Astrocyte of the spinal cord (primary cell): Measurements from ENCODE around the gene HPCAL1.

Source experiments
- DNase-seq: peaks from one replicate; pipeline ENCODE4 v3.0.0; 2011; ENCODE audit warnings: low read depth, low spot score
- H3K4me3 ChIP-seq: 2 replicates; pipeline ENCODE4 v1.5.1; 2011; ENCODE audit warnings: low read depth, mild to moderate bottlenecking, low read length, moderate library complexity
- in situ Hi-C: cut with HindIII; loops from 2 replicates; pipeline ENCODE4 v1.10.0; 2017; ENCODE audit warnings: low sequenced_read_pairs
- TF ChIP-seq, protein P1 (sequence below): IDR thresholded peaks from 2 replicates; pipeline ENCODE4 v1.5.1; 2012; ENCODE audit warnings: low read depth, mild to moderate bottlenecking, low read length, inconsistent platforms

HPCAL1 gene

GRCh38 chr2:10395893-10396292, 93.2 kb downstream of the HPCAL1 start:
- TF ChIP-seq, protein P1, sequence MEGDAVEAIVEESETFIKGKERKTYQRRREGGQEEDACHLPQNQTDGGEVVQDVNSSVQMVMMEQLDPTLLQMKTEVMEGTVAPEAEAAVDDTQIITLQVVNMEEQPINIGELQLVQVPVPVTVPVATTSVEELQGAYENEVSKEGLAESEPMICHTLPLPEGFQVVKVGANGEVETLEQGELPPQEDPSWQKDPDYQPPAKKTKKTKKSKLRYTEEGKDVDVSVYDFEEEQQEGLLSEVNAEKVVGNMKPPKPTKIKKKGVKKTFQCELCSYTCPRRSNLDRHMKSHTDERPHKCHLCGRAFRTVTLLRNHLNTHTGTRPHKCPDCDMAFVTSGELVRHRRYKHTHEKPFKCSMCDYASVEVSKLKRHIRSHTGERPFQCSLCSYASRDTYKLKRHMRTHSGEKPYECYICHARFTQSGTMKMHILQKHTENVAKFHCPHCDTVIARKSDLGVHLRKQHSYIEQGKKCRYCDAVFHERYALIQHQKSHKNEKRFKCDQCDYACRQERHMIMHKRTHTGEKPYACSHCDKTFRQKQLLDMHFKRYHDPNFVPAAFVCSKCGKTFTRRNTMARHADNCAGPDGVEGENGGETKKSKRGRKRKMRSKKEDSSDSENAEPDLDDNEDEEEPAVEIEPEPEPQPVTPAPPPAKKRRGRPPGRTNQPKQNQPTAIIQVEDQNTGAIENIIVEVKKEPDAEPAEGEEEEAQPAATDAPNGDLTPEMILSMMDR = no peak
- DNase-seq = no peak
- in situ Hi-C loops = no loop called here
- no peak overlapping the region for H3K4me3 ChIP-seq

GRCh38 chr2:10396464-10396863, 93.8 kb downstream of the HPCAL1 start:
- TF ChIP-seq, protein P1 = no peak
- in situ Hi-C loops = no loop called here
- DNase-seq = no peak
- H3K4me3 ChIP-seq = no peak overlapping the region

GRCh38 chr2:10397297-10397875, 94.7 kb downstream of the HPCAL1 start:
- TF ChIP-seq, protein P1 = no peak
- in situ Hi-C loops = no loop called here
- no peak for DNase-seq
- no peak overlapping the region for H3K4me3 ChIP-seq

GRCh38 chr2:10397878-10398277, 95.2 kb downstream of the HPCAL1 start:
- in situ Hi-C loops = no loop called here
- TF ChIP-seq, protein P1 = no peak
- H3K4me3 ChIP-seq = no peak overlapping the region
- no peak for DNase-seq

GRCh38 chr2:10398496-10398895, 95.8 kb downstream of the HPCAL1 start:
- TF ChIP-seq, protein P1 = no peak
- in situ Hi-C loops = no loop called here
- no peak for DNase-seq
- no peak overlapping the region for H3K4me3 ChIP-seq

DNA sequence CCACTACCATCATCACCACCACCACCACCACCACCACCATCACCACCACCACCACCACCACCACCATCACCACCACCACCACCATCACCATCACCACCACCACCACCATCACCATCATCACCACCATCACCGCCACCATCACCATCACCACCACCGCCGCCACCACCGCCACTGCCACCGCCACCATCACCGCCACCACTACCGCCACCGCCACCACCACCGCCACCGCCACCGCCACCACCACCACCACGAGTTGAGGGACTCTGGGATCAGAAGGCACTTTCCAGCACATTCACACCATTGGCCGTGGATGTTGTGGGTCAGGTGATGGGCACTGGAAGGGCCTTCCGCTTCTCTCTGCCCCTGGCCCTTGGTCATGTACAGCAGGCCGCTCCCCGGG, 96.7 kb downstream of the HPCAL1 start:
- no peak for DNase-seq
- TF ChIP-seq, protein P1 = no peak
- in situ Hi-C loops = no loop called here
- no peak overlapping the region for H3K4me3 ChIP-seq

- DNase-seq = no peak
- H3K4me3 ChIP-seq = no peak overlapping the region
- TF ChIP-seq, protein P1 = no peak
- in situ Hi-C loops = no loop called here
These were observed 97.3 kb downstream of the HPCAL1 start for GRCh38 chr2:10400002-10400401.
